K562 (cell line): ENCODE data around the gene MAGI2. TPM values are rescaled to one million over a fixed set of nuclear protein-coding genes. Genes with fewer than 3 reads are reported as not detected.

Experiments
- ATAC-seq: fragments of 200-7000 bp; cut with Tn5 transposase; 3 replicates; pipeline ENCODE4 v1.9.1; 2020; ENCODE audit warnings: moderate library complexity
- BruUV-seq: library from RNA; stranded (reverse); fragments of 400-500 nt; replicated peaks from 2 replicates; lab custom pipeline; 2021; lab: Mats Ljungman, UMichigan
- CTCF ChIA-PET: fragments of 300-600 bp; formaldehyde crosslinking; extraction: SDS; loops from one replicate; lab custom pipeline; 2021; ENCODE audit warnings: low intra/inter-chr PET ratio; lab: Yijun Ruan, JAX
- POLR2A ChIA-PET: fragments of 300-600, 350-650 bp; sonication (Branson Sonifier 250); formaldehyde crosslinking; extraction: SDS; loops from one replicate; lab custom pipeline; 2021; ENCODE audit warnings: antibody characterized with exemption, inconsistent platforms; lab: Yijun Ruan, JAX
- DNase-seq, 4 experiments: peaks; one replicate each; pipeline versions ENCODE4 v3.0.0 to v3.0.0-alpha.2; 2011 to 2018; ENCODE audit warnings: low spot score in 3 of 4, mixed read lengths in 3 of 4; ENCODE audit errors: extremely low read depth in 1 of 4
- FAIRE-seq: peaks from 2 replicates; lab custom pipeline; 2011; peaks lifted over from hg19 to GRCh38; lab: Jason Lieb, UNC
- H2AFZ ChIP-seq: 2 replicates; pipeline ENCODE4 v1.6.0; 2011; ENCODE audit warnings: low read depth, low read length, control low read depth, inconsistent platforms
- H3K27ac ChIP-seq: fragments of 200-600 bp; 3 replicates; pipeline ENCODE4 v1.8.0; 2011; ENCODE audit warnings: low read depth, mild to moderate bottlenecking, control low read depth, inconsistent platforms, low read length, moderate library complexity, mixed read lengths; ENCODE audit errors: extremely low read depth
- H3K27me3 ChIP-seq, 2 experiments: fragments of 300-600 bp in 1 of 2; 2 replicates in 1 of 2; 3 replicates in 1 of 2; pipeline versions ENCODE4 v1.6.0 to v1.8.0; 2011; ENCODE audit warnings: inconsistent platforms in 2 of 2, low read length in 2 of 2, mild to moderate bottlenecking in 1 of 2, mixed read lengths in 1 of 2, moderate library complexity in 1 of 2; ENCODE audit not compliant: control insufficient read depth in 2 of 2, insufficient read depth in 2 of 2
- H3K36me3 ChIP-seq: fragments of 300-600 bp; 3 replicates; pipeline ENCODE4 v1.8.0; 2011; ENCODE audit warnings: mild to moderate bottlenecking, low read length, inconsistent platforms; ENCODE audit not compliant: control insufficient read depth, insufficient read depth
- H3K4me1 ChIP-seq, 2 experiments: fragments of 200-600 bp in 1 of 2; replicated peaks in 1 of 2; 2 replicates in 1 of 2; 3 replicates in 1 of 2; pipeline versions ENCODE4 v1.5.1 to v1.8.0; 2011; ENCODE audit warnings: inconsistent platforms in 2 of 2, low read length in 2 of 2, mild to moderate bottlenecking in 1 of 2, mixed read lengths in 1 of 2, moderate library complexity in 1 of 2; ENCODE audit not compliant: control insufficient read depth in 2 of 2, insufficient read depth in 2 of 2
- H3K4me2 ChIP-seq: 2 replicates; pipeline ENCODE4 v1.6.1; 2011; ENCODE audit warnings: low read length, control low read depth, inconsistent platforms, mixed read lengths; ENCODE audit not compliant: insufficient read depth
- H3K4me3 ChIP-seq: fragments of 200-600 bp; sonication (generic), shearing (Covaris generic); 2 replicates; pipeline ENCODE4 v1.5.1; 2016; ENCODE audit warnings: control low read depth, inconsistent platforms
- H3K79me2 ChIP-seq: fragments of 200-600 bp; 3 replicates; pipeline ENCODE4 v1.8.0; 2011; ENCODE audit warnings: low read length, inconsistent platforms; ENCODE audit not compliant: control insufficient read depth, insufficient read depth
- H3K9ac ChIP-seq, 2 experiments: 2 replicates each; pipeline versions ENCODE4 v1.6.0 to v1.6.1; 2011; ENCODE audit warnings: low read depth in 2 of 2, low read length in 2 of 2, control low read depth in 1 of 2, inconsistent platforms in 1 of 2, mild to moderate bottlenecking in 1 of 2, mixed read lengths in 1 of 2; ENCODE audit not compliant: insufficient read depth in 1 of 2
- H3K9me1 ChIP-seq: one replicate; pipeline ENCODE4 v1.6.0; 2011; ENCODE audit warnings: inconsistent platforms, mild to moderate bottlenecking, low read length, moderate library complexity; ENCODE audit not compliant: control insufficient read depth, insufficient read depth
- H3K9me3 ChIP-seq: replicated peaks from 2 replicates; pipeline ENCODE4 v1.5.1; 2011; ENCODE audit warnings: low read depth, low read length, inconsistent platforms; ENCODE audit not compliant: control insufficient read depth, insufficient read depth
- H4K20me1 ChIP-seq: replicated peaks from 2 replicates; pipeline ENCODE4 v1.6.1; 2011; ENCODE audit warnings: low read length, inconsistent platforms, mixed read lengths; ENCODE audit not compliant: control insufficient read depth, insufficient read depth
- AFF1 ChIP-seq, 2 experiments: fragments of 450-650 bp; IDR thresholded peaks; 2 replicates each; pipeline ENCODE4 v1.6.1; 2018; ENCODE audit warnings: mild to moderate bottlenecking in 2 of 2, low read depth in 1 of 2; ENCODE audit not compliant: partially characterized antibody in 2 of 2
- BRD4 ChIP-seq: fragments of 200-600 bp; sonication (generic); IDR thresholded peaks from 2 replicates; pipeline ENCODE4 v1.6.1; 2017; ENCODE audit warnings: inconsistent platforms
- BRF1 ChIP-seq: IDR thresholded peaks from 3 replicates; pipeline ENCODE4 v1.6.1; 2011; ENCODE audit warnings: borderline replicate concordance, mild to moderate bottlenecking; ENCODE audit not compliant: insufficient read length; ENCODE audit errors: extremely low read depth
- FOXP4 ChIP-seq: sonication (generic); formaldehyde crosslinking; IDR thresholded peaks from 2 replicates; pipeline ENCODE4 v1.8.0; 2022; ENCODE audit warnings: mild to moderate bottlenecking, missing genetic modification reagents, borderline replicate concordance
- NFRKB ChIP-seq: fragments of 450-650 bp; IDR thresholded peaks from 2 replicates; pipeline ENCODE4 v1.6.1; 2016; ENCODE audit warnings: low read depth
- SETDB1 ChIP-seq: IDR thresholded peaks from one replicate; pipeline ENCODE4 v1.6.1; 2012; ENCODE audit warnings: low read length, control low read depth, inconsistent platforms
- TAF1 ChIP-seq: IDR thresholded peaks from 2 replicates; pipeline ENCODE4 v1.6.1; 2011; ENCODE audit warnings: mild to moderate bottlenecking, low read length, moderate library complexity; ENCODE audit not compliant: insufficient read depth, control insufficient read depth, severe bottlenecking; ENCODE audit errors: extremely low read depth
- ZNF140 ChIP-seq: fragments of 250-450 bp; sonication (Bioruptor Pico); IDR thresholded peaks from 2 replicates; pipeline ENCODE4 v1.8.0; 2021; ENCODE audit warnings: moderate library complexity, mild to moderate bottlenecking, inconsistent platforms
- ZNF707 ChIP-seq: fragments of 250-450 bp; sonication (Bioruptor Pico); conservative IDR thresholded peaks from 2 replicates; pipeline ENCODE4 v1.8.0; 2022; ENCODE audit warnings: inconsistent platforms, mild to moderate bottlenecking, moderate library complexity
- ZNF785 ChIP-seq: fragments of 250-450 bp; sonication (Bioruptor Pico); IDR thresholded peaks from 2 replicates; pipeline ENCODE4 v1.4.0; 2020; ENCODE audit warnings: mild to moderate bottlenecking
- WGBS: fragments of 100-300 bp; shearing (Covaris generic); methylation state at CpG from one replicate; pipeline ENCODE4 v1.1.6; 2016; ENCODE audit warnings: low coverage, mixed read lengths; ENCODE audit not compliant: insufficient coverage; ENCODE audit errors: missing lambda C conversion rate; 5-methylcytosine and 5-hydroxymethylcytosine counted together
- in situ Hi-C: fragments of 300-500 bp; cut with MboI; formaldehyde crosslinking; loops from 4 replicates; pipeline ENCODE4 v1.15.0; 2018; ENCODE audit warnings: inconsistent platforms, mixed read lengths
- intact Hi-C: fragments of 100-400 bp; cut with micrococcal nuclease; formaldehyde crosslinking; loops from 2 replicates; pipeline ENCODE4 v1.14.2; 2022
- polyA plus RNA-seq, 8 experiments: library from polyadenylated mRNA; depleted of rRNA in 4 of 8; stranded (reverse) in 5 of 8; unstranded in 3 of 8; fragments of >200 nt; fragmentation: Nextera tagmentation in 2 of 8; fragmentation: Illumina TruSeq in 1 of 8; extraction: Ambion mirVana in 2 of 8; extraction: Trizol in 1 of 8; gene quantifications; 2 replicates each; pipeline versions ENCODE4 v1.2.1 to v1.2.3, GENCODE V29; 2011 to 2014; ENCODE audit warnings: inconsistent platforms in 1 of 8, missing spikeins in 1 of 8
- total RNA-seq, 7 experiments: library from RNA; depleted of rRNA in 6 of 7; stranded (reverse); fragments of >200 nt in 6 of 7; fragmentation: Illumina TruSeq in 2 of 7; extraction: Trizol in 2 of 7; gene quantifications; 2 replicates each; pipeline versions ENCODE4 v1.2.1 to v1.2.3, GENCODE V29; 2011 to 2021; ENCODE audit warnings: low replicate concordance in 1 of 7

Gene MAGI2
- total and polyA plus RNA-seq, 9 of the 15 experiments (the other 6 are each of a cell fraction or from before 2014, with no cell fraction given), result 0.27 to 1.4 (median 0.70) TPM

- intact Hi-C loops, result no loop called here
- DNase-seq (no peak), ATAC-seq (no peak), FAIRE-seq (no peak)
- in situ Hi-C loops, result no loop called here
- CTCF ChIA-PET, result no interaction called here
- Histone ChIP-seq H3K27me3 (no peaks in the 10 kb centered on the region), H3K4me1 (no peaks in the 10 kb centered on the region), H3K27ac (no peak overlapping the region), H3K4me3 (no peak overlapping the region), H3K4me2 (no peak overlapping the region), H2AFZ (no peak overlapping the region), H3K9ac (no peak overlapping the region), H3K36me3 (no peaks in the 10 kb centered on the region), H4K20me1 (no peaks in the 10 kb centered on the region), H3K79me2 (no peaks in the 10 kb centered on the region), H3K9me3 (no peaks in the 10 kb centered on the region), H3K9me1 (no peaks in the 10 kb centered on the region)
- TF ChIP-seq SETDB1 (no peak), ZNF785 (CRISPR knock-in tag) (no peak), FOXP4 (CRISPR knock-in tag) (no peak), TAF1 (no peak), BRF1 (no peak), NFRKB (no peak), ZNF707 (CRISPR knock-in tag) (no peak), ZNF140 (CRISPR knock-in tag) (no peak), AFF1 (IDR thresholded peaks at IDR 0.05; ENCODE audit: low read depth in 1 of 2, partially characterized antibody in 2 of 2) (no peak), BRD4 (no peak)
- BruUV-seq, result no TSS peak
- POLR2A ChIA-PET, result interaction anchor here (0.6 to 0.8 kb wide), 3 partner anchors 19 to 129 kb away, joined by 3 read pairs; no protein-coding TSS in a partner anchor
- 0% methylated on average over 3 of the region's 3 CpGs for WGBS
These were observed 1057.3 kb downstream of the MAGI2 start for GRCh38 chr7:78396210-78396609.
